GM21515 (cell line): ENCODE measurements around the gene BNC2.

Source experiments
- ATAC-seq: cut with Tn5 transposase; IDR thresholded peaks from one replicate; pipeline ENCODE4 v1.9.1; 2021; ENCODE audit not compliant: unreplicated experiment

Gene BNC2

DNA sequence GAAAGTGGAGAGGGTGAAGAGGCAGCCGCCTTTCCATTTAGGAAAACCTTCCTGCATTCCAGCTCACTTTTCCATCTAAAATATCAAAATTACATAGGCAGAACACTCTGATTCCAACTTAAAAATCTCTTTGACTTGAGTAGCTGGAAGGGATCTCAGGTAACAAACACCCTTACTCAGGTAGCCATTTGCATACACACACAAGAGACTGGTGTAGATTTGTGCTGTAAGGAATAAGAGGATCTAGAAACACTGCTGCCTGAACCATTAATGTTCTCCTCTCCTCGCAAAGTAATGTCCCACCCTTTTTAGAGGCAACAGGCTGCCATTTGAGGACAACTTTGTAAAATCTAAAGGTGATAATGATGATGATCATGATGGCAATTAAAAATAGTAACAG, 53.5 kb downstream of the BNC2 start:
- ATAC-seq = no peak

DNA sequence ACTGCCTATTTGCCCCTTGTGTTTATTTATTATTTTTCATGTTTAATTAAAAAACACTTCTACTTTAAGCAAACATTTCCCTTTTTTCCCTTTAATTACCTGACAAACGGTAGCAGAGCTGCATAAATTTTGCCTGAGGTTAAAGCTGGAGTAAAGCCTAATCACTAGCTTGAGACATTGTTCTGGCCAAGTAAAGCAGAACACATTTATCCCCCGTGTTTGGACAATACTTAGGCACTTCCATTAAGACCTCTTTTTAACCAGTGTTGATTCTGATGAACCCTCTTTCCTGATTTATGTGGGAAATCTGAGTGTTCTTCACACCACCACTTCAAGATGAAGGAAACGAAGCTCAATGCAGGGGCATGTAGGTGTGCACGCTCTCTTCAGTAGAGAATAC, 54.5 kb downstream of the BNC2 start:
- ATAC-seq = no peak

DNA sequence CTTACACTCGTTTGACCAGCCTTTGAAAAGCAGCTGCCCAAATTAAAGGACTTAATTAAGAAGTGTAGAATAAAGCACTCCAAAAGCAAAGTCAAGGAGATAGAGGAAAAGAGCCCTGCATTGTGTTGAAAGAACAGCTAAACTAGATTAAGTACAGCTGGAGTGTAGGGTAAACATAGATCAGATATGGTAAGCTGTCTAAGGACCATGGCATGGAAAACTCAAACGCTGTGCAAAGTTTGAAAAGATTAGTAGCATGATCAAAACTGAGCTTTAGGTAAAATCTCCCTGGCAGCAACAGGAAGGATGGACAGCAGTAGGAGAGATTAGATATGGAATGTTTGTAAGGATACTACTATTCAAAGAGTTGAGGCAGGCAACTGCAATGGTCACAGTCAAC, 55.4 kb downstream of the BNC2 start:
- ATAC-seq = no peak

DNA sequence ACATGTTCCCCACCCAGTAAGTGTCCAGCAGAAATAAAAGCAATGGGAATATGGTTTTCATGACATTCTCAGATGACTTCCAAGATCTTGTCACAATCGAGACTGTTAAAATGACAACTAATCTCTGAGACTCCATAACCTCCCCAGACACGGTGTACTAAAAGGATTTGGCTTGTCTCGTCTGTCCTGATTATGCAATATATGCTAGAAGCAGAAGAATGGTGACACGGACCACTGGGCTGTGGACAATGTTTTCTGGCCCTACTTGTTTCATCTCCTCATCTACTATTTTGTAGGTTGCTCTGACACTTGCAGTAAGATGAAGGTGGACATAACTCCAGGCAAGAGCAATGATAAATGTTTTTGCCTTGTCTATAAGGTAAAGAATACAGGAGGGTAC, 56.6 kb downstream of the BNC2 start:
- no peak for ATAC-seq

DNA sequence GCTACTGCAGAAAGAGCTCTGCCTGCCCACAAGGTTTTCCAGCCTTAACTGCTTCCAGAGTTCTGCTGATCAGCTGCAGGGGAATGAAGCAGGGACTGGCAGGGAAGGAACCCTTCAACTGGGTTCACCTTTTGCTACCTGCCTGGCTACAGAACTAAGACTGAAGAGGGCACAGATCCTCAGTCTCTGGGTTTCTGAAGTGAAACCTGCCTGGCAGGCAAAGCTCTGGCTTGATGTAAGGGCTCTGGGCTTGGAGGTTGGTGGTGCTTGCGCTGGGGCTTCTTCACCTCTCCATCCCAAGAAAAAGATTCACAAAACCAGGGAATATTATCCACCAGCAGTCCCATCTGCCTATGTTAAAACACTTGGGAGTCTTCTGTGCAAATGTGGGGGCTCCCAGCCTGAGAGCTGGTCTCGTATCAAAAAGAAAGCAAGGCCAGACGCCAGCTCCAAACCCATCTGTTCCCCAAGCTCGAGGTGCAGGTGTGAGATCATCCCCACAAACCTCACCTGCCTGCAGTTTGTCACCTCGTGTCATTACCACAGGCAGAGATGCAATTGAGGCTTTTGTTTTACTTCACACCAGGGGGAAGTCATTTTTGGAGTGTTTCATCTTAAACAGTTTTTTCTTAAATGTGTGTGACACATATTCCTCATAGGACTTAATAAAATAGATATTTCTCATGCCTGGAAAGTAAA, 58.3 kb downstream of the BNC2 start:
- no peak for ATAC-seq

DNA sequence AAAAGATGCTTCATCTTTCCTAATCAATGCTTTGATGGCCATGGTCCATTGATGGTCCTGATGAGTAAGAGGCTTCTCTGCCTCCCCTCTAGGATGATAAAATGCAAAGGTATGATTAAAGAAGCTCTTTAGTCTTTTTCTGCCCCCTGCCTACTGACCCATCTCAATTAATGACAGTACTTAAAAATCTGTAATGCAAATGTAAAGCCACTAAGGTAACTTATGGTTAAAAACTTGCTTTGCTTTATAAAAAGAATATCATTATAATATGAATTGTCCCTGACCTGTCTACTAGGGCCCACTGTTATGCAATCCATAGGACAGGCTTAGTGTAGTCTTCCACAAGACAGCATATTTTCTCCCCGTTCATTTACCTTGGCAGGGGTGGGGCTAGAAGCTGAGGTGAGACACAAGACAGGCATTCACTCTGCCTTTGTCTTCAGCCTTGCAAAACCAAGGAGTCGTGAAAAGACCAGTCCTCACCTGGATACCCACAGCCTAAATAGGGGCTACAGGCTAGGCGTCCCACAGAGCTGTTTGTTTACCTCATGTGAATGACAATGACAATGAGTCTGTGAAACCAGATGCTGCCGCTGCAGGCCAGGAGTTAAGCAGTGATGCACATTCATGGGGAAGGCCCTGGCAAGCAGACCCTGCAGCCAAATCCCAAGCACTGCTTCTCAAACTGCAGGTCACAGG, 60.4 kb downstream of the BNC2 start:
- ATAC-seq = no peak

DNA sequence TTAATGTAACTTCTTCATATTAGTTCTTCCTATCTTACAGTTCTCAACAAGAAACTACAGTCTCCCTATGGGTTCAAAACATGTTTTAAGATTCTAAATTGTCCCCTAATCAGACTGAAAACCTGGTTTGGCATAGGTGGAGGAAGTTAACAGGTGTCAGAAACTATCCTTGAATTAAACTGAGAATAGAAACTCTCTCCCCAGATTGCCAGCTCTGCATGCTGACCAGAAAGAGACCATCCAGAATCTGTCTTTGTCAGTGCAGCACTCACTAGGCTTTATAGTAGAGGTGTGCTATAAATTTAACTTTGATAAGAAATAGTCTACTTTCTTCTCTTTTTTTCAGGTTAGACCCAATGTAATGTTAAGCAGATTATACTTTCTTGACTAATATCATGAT, 63.8 kb downstream of the BNC2 start:
- ATAC-seq = no peak

DNA sequence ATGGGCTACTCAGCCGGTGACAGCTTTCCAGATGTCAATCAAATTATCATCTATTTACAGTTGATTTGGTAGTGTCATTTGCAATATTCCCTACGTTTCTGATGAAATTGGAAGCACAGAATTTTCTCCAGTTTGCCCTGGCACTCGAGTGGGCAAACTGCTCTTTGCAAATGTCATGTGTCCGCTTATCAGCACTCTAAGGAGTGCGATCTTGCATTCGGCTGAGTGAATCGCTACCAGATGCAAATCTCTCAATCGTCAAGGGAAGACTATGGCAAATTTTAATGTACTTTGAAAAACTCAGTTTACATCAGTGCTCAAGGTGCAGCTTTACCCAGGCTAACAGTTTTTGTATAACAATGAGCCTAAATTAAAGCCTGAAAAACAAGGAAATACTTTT, 66.8 kb downstream of the BNC2 start:
- no peak for ATAC-seq

DNA sequence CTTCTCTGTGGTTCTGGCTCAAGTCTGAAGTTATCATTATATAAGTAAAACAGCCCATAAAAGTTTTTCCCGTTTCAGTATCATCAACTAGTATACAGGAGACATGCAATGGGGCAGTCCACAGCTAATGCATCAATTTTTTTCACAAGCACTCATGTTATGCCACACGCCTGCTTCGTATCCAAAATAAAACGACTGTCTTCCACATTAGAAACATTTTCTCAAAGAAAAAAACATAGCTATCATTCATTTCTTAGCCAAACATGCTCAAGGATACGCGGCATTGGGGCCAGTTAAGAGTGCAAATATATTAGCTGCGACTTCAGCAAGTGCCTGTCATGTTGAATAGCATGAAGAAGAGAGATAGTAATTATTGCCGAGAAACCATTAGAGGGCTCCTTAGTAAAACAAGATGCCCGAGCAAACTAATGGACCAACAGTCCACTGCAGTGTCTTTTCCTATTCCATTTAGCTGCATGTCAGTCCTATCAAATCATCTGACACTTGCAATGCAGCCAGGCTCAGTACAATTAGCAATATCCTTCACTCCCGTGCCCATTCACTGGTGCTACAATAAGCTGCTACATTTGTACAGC, 68.5 kb downstream of the BNC2 start:
- ATAC-seq = no peak

DNA sequence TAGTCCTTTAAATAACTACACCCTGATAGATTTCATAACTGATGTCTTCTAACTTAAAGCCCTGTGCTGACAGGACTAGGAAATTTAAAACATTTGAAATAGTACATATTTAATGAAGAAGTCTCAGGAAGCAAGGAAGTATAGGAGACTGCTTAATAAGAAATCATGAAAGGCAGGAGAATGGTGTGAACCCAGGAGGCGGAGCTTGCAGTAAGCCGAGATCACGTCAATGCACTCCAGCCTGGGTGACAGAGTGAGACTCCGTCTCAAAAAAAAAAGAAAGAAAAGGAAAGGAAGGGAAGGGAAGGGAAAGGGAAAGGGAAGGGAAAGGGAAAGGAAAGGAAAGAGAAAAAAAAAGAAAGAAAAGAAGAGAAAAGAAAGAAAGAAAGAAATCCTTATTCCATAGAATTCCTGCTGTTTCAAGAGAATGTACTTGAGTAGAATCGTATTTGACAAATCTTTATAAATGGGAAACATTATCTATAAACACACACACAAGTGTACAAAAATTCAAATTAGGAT, 74.1 kb downstream of the BNC2 start:
- ATAC-seq = no peak

DNA sequence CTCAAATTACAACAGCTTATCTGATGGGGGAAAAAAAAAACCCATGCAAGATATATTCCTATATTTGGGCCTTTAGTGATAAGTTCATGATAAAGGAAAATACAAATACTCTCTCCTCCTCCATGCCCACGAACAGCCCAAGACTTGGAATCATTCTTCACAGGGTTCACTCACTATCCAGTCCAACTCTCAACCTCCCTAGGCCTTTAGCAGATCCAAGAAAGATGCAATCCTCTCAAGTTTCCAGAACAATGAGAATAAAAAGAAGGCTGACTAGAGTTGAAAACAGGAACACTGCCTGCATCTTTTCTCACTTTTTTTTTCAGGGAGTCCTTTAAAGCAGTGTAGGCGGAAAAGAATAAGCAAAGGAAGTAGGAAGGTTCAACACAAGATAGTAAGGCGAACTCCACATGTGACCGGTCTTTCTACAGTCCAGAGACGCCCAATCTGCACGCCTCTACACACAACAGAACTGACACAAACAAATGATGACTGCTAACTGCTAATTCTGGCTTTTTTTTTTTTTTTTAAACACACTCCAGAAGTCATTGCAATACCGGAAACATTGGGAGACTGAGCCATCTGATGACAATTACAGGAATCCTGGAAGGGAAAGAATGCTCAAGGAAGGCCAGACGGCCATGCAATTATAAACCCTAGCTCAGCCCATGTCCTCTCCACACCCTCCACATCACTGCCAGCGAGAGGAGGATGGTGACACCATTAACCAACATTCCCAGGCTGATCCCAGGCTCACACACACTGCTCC, 75.4 kb downstream of the BNC2 start:
- no peak for ATAC-seq

DNA sequence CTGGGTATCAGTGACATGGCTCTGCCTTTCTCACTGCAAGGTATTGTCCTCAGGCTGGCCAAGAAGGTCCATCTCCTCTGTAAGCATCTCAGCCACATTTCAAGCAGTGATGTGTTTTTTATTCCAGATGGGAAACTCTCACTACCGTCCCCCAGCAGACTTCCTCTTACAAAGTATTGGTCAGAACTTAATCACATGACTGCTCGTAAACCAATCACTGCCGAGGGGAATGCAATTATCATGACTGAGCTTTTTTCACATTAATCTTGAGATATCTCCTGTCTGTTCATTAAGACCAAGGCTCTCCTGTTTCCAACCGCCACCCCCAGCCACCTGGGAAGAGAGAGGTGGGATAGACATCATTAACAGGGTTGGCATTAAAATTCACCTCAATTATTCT, 76.4 kb downstream of the BNC2 start:
- no peak for ATAC-seq

DNA sequence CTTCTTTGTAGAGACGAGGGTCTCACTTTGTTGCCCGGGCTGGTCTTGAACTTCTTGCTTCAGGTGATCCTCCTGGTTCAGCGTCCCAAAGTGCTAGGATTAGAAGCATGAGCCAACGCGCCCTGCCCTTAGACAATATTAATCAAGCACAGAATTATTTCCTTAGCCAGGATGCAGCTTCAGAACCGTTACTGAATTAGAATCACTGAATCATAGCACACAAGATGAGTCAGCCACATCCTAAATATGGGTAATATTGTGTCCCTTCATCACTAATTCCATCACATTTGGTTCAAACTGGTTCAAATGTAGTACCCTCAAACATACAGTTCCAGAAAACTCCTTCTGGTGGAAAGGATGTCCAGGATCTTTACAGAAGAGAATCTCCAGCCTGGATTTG, 82.7 kb downstream of the BNC2 start:
- ATAC-seq = no peak

DNA sequence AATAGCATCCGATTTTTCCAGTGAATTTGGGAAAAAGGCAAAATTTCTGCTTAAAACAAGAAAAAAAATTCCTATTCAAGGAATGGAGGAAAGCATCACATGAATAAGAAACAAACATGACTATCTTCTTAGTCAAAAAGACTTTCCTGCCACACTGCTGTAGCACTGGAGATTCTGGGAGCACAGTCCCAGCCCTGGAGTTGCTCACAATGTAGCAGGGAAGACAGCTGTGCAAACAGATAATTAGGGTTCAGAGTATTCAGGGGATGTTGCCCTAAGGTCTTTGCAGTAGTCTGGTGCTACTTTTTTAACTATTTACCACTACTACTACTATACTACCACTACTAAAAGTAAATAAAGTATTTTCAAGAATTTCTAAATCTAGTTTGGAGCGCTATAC, 86.5 kb downstream of the BNC2 start:
- ATAC-seq = no peak

DNA sequence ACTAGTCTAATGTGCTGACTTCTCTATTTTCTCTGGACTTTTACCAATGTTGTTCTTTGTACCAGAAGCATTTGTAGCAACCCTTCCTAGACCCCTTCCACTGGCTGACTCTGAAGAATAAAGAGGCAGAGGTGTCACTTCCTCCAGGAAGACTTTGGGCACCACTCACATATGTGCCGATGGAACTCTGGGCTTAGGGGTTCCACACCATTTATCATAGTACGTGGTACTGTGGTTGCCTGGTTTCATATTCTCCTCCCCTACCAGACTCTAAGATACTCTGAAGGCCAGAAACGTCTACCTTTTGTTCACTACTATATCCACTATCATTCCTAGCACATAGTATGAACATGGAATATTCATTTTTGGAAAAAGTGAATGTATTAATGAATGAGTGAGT, 88.0 kb downstream of the BNC2 start:
- no peak for ATAC-seq

DNA sequence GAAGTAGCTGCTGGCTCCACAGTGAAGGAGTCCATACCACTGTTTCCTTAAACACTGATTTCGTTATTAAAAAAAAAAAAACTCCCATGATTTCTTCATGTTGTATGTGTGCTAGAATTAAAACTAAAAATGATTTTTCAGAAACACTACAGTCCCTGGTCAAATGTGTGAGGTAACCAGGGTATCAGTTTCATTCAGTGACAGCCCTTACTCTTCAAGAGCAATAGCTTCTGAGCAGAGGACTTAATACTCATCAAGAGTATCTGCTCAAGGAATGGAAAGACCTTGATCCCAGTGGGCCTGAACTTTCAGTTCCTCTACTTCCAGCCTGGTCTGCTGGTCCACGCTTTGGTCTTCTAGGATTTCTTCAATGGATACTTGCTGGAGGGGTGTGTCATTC, 95.1 kb downstream of the BNC2 start:
- ATAC-seq = no peak

DNA sequence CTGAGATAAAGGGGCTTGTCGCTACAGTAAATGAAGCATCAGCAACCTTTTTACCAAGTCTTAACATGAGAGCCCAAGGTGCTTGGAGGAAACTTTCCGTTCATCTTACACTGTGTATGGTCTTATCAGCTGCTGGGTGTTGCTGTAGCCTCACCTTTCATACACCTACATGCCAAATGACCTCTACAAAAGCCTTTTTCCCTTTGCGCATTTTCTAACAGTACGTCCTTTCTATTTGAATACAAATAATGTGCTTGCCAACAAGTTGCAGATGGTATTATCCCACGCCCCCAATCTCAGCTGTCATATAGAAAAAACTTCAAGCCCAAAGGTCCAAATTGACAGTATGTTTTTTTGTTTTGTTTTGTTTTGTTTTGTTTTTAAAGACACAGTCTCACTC, 96.9 kb downstream of the BNC2 start:
- no peak for ATAC-seq

DNA sequence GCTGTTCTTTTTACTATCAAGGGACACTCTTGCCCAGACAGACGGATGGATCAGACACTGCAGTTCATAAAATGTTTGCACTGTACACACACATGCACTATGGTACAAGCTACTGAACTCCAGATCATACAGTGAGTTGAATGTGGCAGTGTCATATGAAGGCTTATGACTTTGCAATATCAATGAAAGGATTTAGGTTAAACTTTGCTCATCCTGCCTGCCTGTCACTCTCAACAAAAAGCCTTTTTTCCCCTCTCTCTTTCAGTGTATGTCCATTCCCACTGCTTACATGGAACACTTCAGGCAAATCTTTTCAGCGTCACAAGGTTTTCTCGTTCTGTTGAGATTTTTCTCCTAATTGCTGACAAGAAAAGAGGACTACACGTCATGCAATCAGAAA, 97.4 kb downstream of the BNC2 start:
- no peak for ATAC-seq

DNA sequence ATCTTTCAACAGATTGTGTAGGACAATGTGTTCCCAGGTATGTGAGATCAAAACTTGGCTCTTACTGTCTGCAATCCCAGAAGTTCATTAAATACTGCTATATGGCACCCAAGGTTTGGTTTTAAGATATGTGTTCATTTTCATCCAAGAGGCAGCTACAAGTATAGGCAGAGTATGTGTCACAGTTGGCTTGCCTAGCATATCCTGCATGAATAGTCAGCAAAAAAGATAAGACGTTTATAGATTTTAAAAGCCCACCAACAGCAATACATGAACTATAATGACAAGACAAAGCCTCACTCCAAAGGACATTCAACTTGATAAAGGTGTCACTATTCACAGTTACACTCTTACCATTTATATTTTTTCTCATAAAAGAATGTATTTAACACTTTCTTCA, 99.1 kb downstream of the BNC2 start:
- no peak for ATAC-seq

DNA sequence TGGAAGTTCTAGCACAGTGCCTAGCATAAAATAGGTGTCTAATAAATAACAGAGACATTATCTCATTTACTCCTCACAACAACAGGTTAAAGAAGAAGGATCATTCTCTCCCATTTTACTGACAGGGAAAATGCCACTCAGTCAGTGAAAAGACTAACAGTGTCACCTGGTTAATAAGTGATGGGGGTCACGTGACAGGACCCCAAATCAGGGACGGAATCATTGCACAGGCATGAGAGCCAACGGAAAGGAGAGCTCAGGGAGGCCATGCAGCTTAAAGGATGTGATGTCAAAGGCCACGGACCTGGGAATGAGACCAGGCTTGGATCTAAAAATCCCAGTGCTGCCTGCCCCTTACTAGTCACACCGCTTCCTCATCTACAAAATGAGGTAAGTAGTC, 101.2 kb downstream of the BNC2 start:
- no peak for ATAC-seq

DNA sequence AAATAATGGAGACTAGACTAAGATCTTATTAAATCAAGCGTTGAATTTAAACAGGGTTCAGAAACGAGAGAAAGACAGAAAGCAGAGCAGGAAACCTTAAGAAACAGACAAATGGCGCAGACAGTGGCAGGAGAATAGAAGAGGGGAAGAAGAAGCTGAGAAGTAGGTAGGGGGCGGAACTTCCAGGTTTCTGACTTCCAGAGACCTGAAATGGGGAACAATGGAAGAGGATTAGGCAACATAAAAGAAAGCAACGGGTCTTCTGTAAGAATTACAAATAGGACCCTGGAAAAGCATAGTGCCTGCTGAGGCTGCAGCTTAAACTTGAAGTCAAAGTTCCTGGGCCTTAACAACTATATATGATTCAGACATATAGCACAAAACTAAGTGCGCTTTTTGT, 101.7 kb downstream of the BNC2 start:
- no peak for ATAC-seq

DNA sequence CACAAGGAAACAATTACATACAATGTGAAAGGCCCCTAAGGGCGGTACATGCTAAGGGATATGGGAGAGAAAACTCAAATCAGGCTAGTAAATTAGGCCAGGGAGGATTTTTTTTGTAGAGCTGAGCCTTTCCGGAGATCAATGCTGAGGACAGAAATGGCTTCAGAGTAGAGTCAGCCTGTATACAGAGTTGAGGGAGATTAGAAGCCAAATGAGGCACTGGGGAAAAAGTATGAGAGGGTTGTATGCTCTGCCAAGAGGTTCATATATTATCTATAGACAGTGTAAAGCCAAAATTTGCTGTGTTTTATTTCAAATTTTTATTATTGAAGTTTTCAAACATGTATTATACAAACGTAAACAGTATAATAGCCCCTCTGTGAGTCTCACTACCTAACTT, 103.1 kb downstream of the BNC2 start:
- no peak for ATAC-seq
